ENCODE data around the gene ARID1B. TPM values are rescaled to one million over a fixed set of nuclear protein-coding genes. Genes with fewer than 3 reads are reported as not detected.

The ARID1B gene
- total RNA-seq, 4 donors from 2014 or later = 87.1 to 194 (median 115) TPM

- Histone ChIP-seq H3K4me1 (peaks cover 0 to 10% (median 3%) of the 10 kb centered on the region in 4 donors), H3K27me3 (no peaks in the 10 kb centered on the region), H3K36me3 (no peaks in the 10 kb centered on the region), H3K27ac (no peak overlapping the region), H3K9me3 (no peaks in the 10 kb centered on the region), H3K4me3 (no peak overlapping the region)
- intact Hi-C loops (cut with DNase I; ENCODE audit: low total_unique reads) (loop anchor here (5.0 kb wide), 1 partner anchor 1166 kb away; no protein-coding TSS in a partner anchor), in situ Hi-C loops (cut with MboI; ENCODE audit: low pct_ligation_motif_present in 1 of 4, low pct_unique_long_range_greater_than_20kb in 1 of 4, low sequenced_read_pairs in 3 of 4) (no loop called here)
- 83 to 84% methylated on average over 3 of the region's 3 CpGs for WGBS, 2 donors (ENCODE audit: low coverage in 1 of 2)
- TF ChIP-seq POLR2AphosphoS5 (IDR thresholded peaks at IDR 0.05) (no peak), CTCF (IDR thresholded peaks at IDR 0.05) (no peak), EP300 (IDR thresholded peaks at IDR 0.05; ENCODE audit: low read depth) (no peak), POLR2A (IDR thresholded peaks at IDR 0.05) (no peak)
- DNase-seq = no peak
Observed at GRCh38 chr6:157078326-157078725, 301.1 kb downstream of the ARID1B start.

- H3K9me3 ChIP-seq = no peaks in the 10 kb centered on the region
- WGBS, 2 donors (ENCODE audit: low coverage in 1 of 2) = 63 to 74% methylated on average over 1 of the region's 1 CpG
- in situ Hi-C loops (cut with MboI; ENCODE audit: low pct_ligation_motif_present in 1 of 4, low pct_unique_long_range_greater_than_20kb in 1 of 4, low sequenced_read_pairs in 3 of 4) = no loop called here
Observed at GRCh38 chr6:157079277-157079676, 302.1 kb downstream of the ARID1B start.

GRCh38 chr6:157079771-157080170 lies 302.6 kb downstream of the ARID1B start:
- in situ Hi-C loops (cut with MboI; ENCODE audit: low pct_ligation_motif_present in 1 of 4, low pct_unique_long_range_greater_than_20kb in 1 of 4, low sequenced_read_pairs in 3 of 4) = no loop called here
- Histone ChIP-seq H3K27me3 (no peaks in the 10 kb centered on the region), H3K36me3 (no peaks in the 10 kb centered on the region), H3K27ac (no peak overlapping the region), H3K4me1 (peaks cover 0 to 10% (median 3%) of the 10 kb centered on the region in 4 donors), H3K9me3 (no peaks in the 10 kb centered on the region), H3K4me3 (no peak overlapping the region)
- TF ChIP-seq EP300 (IDR thresholded peaks at IDR 0.05; ENCODE audit: low read depth) (no peak), CTCF (IDR thresholded peaks at IDR 0.05) (no peak), POLR2AphosphoS5 (IDR thresholded peaks at IDR 0.05) (no peak), POLR2A (IDR thresholded peaks at IDR 0.05) (no peak)
- DNase-seq = no peak
- 63 to 79% methylated on average over 3 of the region's 3 CpGs for WGBS, 2 donors (ENCODE audit: low coverage in 1 of 2)
- intact Hi-C loops (cut with DNase I; ENCODE audit: low total_unique reads) = loop anchor here (5.0 kb wide), 1 partner anchor 1167 kb away; no protein-coding TSS in a partner anchor

More at GRCh38 chr6:157079277-157079676, 302.1 kb downstream of the ARID1B start:
- TF ChIP-seq POLR2A (IDR thresholded peaks at IDR 0.05) (no peak), EP300 (IDR thresholded peaks at IDR 0.05; ENCODE audit: low read depth) (no peak), POLR2AphosphoS5 (IDR thresholded peaks at IDR 0.05) (no peak), CTCF (IDR thresholded peaks at IDR 0.05) (no peak)
- intact Hi-C loops (cut with DNase I; ENCODE audit: low total_unique reads) = loop anchor here (5.0 kb wide), 1 partner anchor 1167 kb away; no protein-coding TSS in a partner anchor
- peaks cover 0 to 10% (median 3%) of the 10 kb centered on the region in 4 donors for H3K4me1 ChIP-seq
- H3K4me3 ChIP-seq = no peak overlapping the region
- H3K36me3 ChIP-seq = no peaks in the 10 kb centered on the region
- H3K27me3 ChIP-seq = no peaks in the 10 kb centered on the region
- H3K27ac ChIP-seq = no peak overlapping the region
- DNase-seq = no peak

- Histone ChIP-seq H3K4me1 (peaks cover 0 to 10% (median 3%) of the 10 kb centered on the region in 4 donors), H3K27ac (no peak overlapping the region), H3K27me3 (no peaks in the 10 kb centered on the region), H3K36me3 (peaks cover 0 to 7% (median 0%) of the 10 kb centered on the region in 4 donors), H3K4me3 (no peak overlapping the region), H3K9me3 (no peaks in the 10 kb centered on the region)
- intact Hi-C loops (cut with DNase I; ENCODE audit: low total_unique reads) = no loop called here
- DNase-seq = no peak
- no peak for TF ChIP-seq POLR2A (IDR thresholded peaks at IDR 0.05)
- no peak for TF ChIP-seq CTCF (IDR thresholded peaks at IDR 0.05)
- no peak for TF ChIP-seq EP300 (IDR thresholded peaks at IDR 0.05; ENCODE audit: low read depth)
- TF ChIP-seq POLR2AphosphoS5 (IDR thresholded peaks at IDR 0.05) = no peak
- in situ Hi-C loops (cut with MboI; ENCODE audit: low pct_ligation_motif_present in 1 of 4, low pct_unique_long_range_greater_than_20kb in 1 of 4, low sequenced_read_pairs in 3 of 4) = no loop called here
Observed at GRCh38 chr6:157080986-157081391, 303.8 kb downstream of the ARID1B start.

All from transverse colon (tissue), 4 donors.